Nephron (organoid): ENCODE results near the gene GINS1.

Source experiments
- H3K27ac Mint-ChIP-seq, 3 experiments: 2 replicates each; pipeline ENCODE4 v1.8.0; 2020; ENCODE audit warnings: mixed read lengths in 3 of 3, mild to moderate bottlenecking in 2 of 3, moderate library complexity in 1 of 3
- H3K27me3 Mint-ChIP-seq: 2 replicates; pipeline ENCODE4 v1.8.0; 2021; ENCODE audit warnings: low read depth, mild to moderate bottlenecking, moderate library complexity, mixed read lengths
- H3K36me3 Mint-ChIP-seq: 2 replicates; pipeline ENCODE4 v1.8.0; 2020; ENCODE audit warnings: low read depth, mixed read lengths
- H3K4me1 Mint-ChIP-seq: 2 replicates; pipeline ENCODE4 v1.8.0; 2020; ENCODE audit warnings: mixed read lengths
- H3K4me3 Mint-ChIP-seq, 3 experiments: 2 replicates each; pipeline ENCODE4 v1.8.0; 2020; ENCODE audit warnings: mild to moderate bottlenecking in 3 of 3, mixed read lengths in 3 of 3, moderate library complexity in 2 of 3
- H3K9me3 Mint-ChIP-seq: 2 replicates; pipeline ENCODE4 v1.8.0; 2020; ENCODE audit warnings: mixed read lengths
- TF ChIP-seq, protein P1 (sequence below), 3 experiments: fragments of 200-600 bp; sonication (generic); IDR thresholded peaks; one replicate each; pipeline ENCODE4 v1.5.0; 2021; ENCODE audit warnings: antibody characterized with exemption in 3 of 3; ENCODE audit not compliant: unreplicated experiment in 3 of 3

GINS1 gene

DNA sequence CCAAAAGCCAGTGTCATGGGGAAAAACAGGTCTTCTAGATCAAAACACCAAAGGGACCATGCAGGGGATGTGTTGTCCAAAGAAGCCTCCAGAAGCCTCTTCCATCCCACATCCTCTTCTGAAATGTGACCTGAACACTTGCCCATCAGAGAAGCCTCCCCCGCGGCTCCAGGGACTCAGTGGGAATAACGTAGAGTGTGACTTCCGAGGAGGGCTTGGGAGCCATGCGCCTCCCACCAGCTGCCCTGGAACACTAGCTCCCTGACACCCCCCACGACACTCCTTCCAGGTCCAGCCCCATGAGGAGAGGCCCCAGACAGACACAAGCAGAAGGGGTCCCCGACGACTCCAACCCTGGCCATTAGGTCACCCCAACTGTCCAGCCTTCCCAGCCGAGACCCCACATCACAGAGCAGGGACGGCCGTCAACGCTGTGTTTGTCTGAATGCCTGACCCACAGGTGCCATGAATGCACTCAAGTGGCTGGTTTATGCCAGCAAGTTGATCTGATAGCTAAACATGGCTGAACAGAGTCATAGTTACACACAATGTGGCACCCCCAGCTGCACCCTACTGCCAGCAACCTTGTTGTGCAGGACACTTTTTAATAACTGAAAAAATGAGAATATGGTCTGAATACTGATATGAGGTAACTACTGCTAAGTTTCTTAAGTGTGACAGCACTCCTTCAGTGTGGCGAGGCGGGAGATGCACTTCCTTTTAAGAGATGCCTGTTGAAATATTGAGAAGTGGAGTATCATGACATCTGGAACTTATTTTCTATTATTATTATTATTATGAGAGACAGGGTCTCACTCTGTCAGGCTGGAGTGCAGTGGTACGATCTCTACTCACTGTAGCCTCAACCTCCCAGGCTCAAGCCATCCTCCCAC, 58.0 kb downstream of the GINS1 start:
- Mint-ChIP-seq H3K4me3 (no peak overlapping the region), H3K27ac (peak overlapping the region in 1 of 3 experiments; percentile 51), H3K36me3 (peaks cover 75% of the 10 kb centered on the region), H3K27me3 (no peaks in the 10 kb centered on the region), H3K9me3 (no peaks in the 10 kb centered on the region), H3K4me1 (no peaks in the 10 kb centered on the region)
- TF ChIP-seq, protein P1, sequence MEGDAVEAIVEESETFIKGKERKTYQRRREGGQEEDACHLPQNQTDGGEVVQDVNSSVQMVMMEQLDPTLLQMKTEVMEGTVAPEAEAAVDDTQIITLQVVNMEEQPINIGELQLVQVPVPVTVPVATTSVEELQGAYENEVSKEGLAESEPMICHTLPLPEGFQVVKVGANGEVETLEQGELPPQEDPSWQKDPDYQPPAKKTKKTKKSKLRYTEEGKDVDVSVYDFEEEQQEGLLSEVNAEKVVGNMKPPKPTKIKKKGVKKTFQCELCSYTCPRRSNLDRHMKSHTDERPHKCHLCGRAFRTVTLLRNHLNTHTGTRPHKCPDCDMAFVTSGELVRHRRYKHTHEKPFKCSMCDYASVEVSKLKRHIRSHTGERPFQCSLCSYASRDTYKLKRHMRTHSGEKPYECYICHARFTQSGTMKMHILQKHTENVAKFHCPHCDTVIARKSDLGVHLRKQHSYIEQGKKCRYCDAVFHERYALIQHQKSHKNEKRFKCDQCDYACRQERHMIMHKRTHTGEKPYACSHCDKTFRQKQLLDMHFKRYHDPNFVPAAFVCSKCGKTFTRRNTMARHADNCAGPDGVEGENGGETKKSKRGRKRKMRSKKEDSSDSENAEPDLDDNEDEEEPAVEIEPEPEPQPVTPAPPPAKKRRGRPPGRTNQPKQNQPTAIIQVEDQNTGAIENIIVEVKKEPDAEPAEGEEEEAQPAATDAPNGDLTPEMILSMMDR (IDR thresholded peaks at IDR 0.05; ENCODE audit: unreplicated experiment in 3 of 3), result no peak

DNA sequence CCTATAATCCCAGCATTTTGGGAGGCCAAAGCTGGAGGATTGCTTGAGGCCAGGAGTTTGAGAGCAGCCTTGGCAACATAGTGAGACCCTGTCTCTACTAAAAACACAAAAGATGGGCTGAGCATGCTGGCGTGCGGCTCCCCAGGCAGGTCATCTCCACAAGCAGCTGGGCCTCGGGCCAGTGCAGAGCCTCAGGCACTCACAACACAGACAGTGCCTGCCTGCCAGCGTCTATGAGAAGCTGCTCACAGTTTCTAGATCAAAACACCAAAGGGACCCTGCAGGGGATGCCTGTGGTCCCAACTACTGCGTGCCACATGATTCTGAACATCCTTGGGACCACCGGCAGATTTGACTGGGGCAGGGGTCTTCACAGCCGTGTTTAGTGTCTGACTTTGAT, 59.4 kb downstream of the GINS1 start:
- Mint-ChIP-seq H3K4me1 (no peaks in the 10 kb centered on the region), H3K27ac (no peak overlapping the region), H3K9me3 (no peaks in the 10 kb centered on the region), H3K4me3 (no peak overlapping the region), H3K27me3 (no peaks in the 10 kb centered on the region), H3K36me3 (peaks cover 82% of the 10 kb centered on the region)
- TF ChIP-seq, protein P1 (IDR thresholded peaks at IDR 0.05; ENCODE audit: unreplicated experiment in 3 of 3), result no peak

DNA sequence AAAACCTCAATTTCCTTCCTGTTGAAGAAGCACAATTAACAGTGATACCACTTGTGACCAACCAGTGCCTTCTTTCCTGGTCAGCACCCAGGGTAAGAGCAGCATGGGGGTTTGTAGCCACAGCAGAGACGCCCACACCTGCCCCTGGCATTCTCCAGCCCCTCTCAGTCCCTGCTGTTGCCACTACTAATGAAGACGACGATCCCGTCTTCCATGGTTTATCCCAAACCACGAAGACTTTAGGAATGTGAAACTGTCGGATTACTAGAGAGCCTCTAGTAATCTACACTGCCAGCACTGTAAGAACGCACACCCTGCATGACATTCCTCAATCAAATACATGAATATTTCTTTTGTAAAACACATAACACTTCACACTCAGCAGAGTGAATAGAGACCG, 60.0 kb downstream of the GINS1 start:
- H3K9me3 Mint-ChIP-seq, result no peaks in the 10 kb centered on the region
- peaks cover 81% of the 10 kb centered on the region for H3K36me3 Mint-ChIP-seq
- H3K27me3 Mint-ChIP-seq, result no peaks in the 10 kb centered on the region
- H3K4me3 Mint-ChIP-seq, result no peak overlapping the region
- TF ChIP-seq, protein P1 (IDR thresholded peaks at IDR 0.05; ENCODE audit: unreplicated experiment in 3 of 3), result no peak
- no peaks in the 10 kb centered on the region for H3K4me1 Mint-ChIP-seq
- H3K27ac Mint-ChIP-seq, result peak overlapping the region in 1 of 3 experiments; percentile 48

DNA sequence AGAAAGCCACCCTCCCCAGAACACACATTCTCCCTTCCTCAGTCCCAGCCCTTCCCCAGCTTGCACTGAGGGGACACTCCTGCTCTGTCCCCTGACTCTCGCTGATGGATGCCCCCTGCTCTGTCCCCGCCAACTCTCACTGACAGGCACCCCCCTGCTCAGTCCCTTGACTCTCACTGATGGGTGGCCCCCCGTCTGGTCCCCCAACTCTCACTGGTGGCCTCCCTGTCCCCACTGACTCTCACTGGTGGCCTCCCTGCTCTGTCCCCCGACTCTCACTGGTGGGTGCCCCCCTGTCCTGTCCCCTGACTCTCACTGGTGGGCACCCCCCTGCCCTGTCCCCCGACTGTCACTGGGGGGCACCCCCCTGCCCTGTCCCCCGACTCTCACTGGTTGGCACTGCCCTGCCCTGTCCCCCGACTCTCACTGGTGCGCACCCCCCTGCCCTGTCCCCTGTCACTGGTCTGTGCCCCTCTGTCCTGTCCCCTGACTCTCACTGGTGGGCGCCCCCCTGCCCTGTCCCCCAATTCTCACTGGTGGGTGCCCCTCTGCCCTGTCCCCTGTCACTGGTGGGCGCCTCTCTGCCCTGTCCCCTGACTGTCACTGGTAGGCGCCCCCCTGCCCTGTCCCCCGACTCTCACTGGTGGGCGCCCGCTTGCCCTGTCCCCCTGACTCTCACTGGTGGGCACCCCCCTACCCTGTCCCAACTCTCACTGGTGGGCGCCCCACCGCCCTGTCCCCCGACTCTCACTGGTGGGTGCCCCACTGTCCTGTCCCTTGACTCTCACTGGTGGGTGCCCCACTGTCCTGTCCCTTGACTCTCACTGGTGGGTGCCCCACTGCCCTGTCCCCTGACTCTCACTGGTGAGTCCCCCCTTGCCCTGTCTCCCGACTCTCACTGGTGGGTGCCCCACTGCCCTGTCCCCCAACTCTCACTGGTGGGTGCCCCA, 60.9 kb downstream of the GINS1 start:
- no peaks in the 10 kb centered on the region for H3K27me3 Mint-ChIP-seq
- no peak overlapping the region for H3K4me3 Mint-ChIP-seq
- no peaks in the 10 kb centered on the region for H3K9me3 Mint-ChIP-seq
- peaks cover 79% of the 10 kb centered on the region for H3K36me3 Mint-ChIP-seq
- H3K4me1 Mint-ChIP-seq, result no peaks in the 10 kb centered on the region
- H3K27ac Mint-ChIP-seq, result no peak overlapping the region
- TF ChIP-seq, protein P1 (IDR thresholded peaks at IDR 0.05; ENCODE audit: unreplicated experiment in 3 of 3), result no peak

DNA sequence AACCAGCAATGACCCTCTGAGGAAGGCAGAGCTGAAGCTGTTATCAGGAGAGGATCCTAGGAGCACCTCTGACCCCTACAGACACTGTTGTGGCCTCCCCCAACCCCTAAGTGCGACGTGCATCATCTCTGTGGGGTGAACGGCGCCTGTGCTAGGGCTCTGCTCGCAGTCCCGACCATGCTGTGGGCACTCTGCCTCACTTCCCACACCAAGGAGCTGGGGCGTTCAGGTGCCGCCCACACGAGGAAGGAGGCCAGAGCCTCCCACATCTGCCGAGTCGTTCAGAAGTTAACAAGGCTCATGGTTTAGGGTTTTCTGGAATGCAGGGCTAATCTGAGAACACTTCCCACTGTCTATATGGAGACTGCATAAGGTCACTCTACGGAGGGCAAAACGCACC, 62.1 kb downstream of the GINS1 start:
- TF ChIP-seq, protein P1 (IDR thresholded peaks at IDR 0.05; ENCODE audit: unreplicated experiment in 3 of 3), result no peak

More for the DNA sequence above, 62.1 kb downstream of the GINS1 start:
- peak overlapping the region in 1 of 3 experiments; percentile 34 for H3K27ac Mint-ChIP-seq
- no peaks in the 10 kb centered on the region for H3K27me3 Mint-ChIP-seq
- no peak overlapping the region for H3K4me3 Mint-ChIP-seq
- H3K4me1 Mint-ChIP-seq, result no peaks in the 10 kb centered on the region
- H3K36me3 Mint-ChIP-seq, result peaks cover 74% of the 10 kb centered on the region
- H3K9me3 Mint-ChIP-seq, result no peaks in the 10 kb centered on the region
